H1 (cell line): ENCODE measurements around the gene RFX6.

Source experiments
- BACH1 ChIP-seq: IDR thresholded peaks from 2 replicates; pipeline ENCODE4 v1.6.1; 2012; ENCODE audit warnings: low read length, improper control_type of control experiment
- CTCF ChIP-seq, 3 experiments: IDR thresholded peaks; 1 replicate in 2 of 3; 2 replicates in 1 of 3; pipeline versions ENCODE4 v1.5.1 to v1.6.1; 2011; ENCODE audit warnings: low read length in 3 of 3, mild to moderate bottlenecking in 3 of 3, inconsistent platforms in 2 of 3, low read depth in 1 of 3, moderate library complexity in 1 of 3; ENCODE audit not compliant: insufficient read depth in 1 of 3; ENCODE audit errors: control extremely low read depth in 1 of 3
- E2F6 ChIP-seq: IDR thresholded peaks from 2 replicates; pipeline ENCODE4 v1.6.1; 2012; ENCODE audit warnings: inconsistent platforms
- GABPA ChIP-seq: IDR thresholded peaks from 2 replicates; pipeline ENCODE4 v1.6.1; 2011; ENCODE audit warnings: mild to moderate bottlenecking, low read length, moderate library complexity, borderline replicate concordance; ENCODE audit not compliant: insufficient read depth
- SIN3A ChIP-seq, 2 experiments: IDR thresholded peaks in 1 of 2; conservative IDR thresholded peaks in 1 of 2; 2 replicates each; pipeline ENCODE4 v1.6.1; 2011 to 2012; ENCODE audit warnings: low read length in 2 of 2, improper control_type of control experiment in 1 of 2, low read depth in 1 of 2, mild to moderate bottlenecking in 1 of 2

DNA sequence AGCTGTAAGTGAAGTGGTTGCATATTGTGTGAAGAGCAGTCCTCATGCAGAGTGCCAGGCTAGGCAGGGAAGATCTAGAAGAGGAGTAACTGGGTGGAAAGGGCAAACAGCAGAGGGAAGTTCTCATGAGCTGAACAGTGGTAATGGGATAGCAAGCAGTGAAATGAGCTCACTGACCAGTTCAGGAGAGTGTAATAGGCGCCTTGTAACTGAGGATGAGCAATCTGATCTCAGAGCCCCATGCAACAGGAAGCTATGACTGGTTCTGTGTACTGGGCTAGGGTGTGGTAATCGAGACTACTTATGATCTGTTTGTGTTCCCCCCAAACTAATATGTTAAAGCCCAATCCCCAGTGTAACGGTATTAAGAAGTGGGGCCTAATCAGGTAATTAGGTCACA is 98.6 kb downstream of the RFX6 start:
- TF ChIP-seq CTCF (IDR thresholded peaks at IDR 0.05; ENCODE audit: control extremely low read depth in 1 of 3, insufficient read depth in 1 of 3, low read depth in 1 of 3, low read length in 3 of 3) = no peak
- no peak for TF ChIP-seq BACH1
- no peak for TF ChIP-seq E2F6
- no peak for TF ChIP-seq GABPA
- no peak for TF ChIP-seq SIN3A (conservative IDR thresholded peaks at IDR 0.05 in 1 of 2, IDR thresholded peaks at IDR 0.05 in 1 of 2; ENCODE audit: low read depth in 1 of 2, low read length in 2 of 2)
